Smooth muscle cell (in vitro differentiated cells): ENCODE results near the gene PPP1R1B. TPM values are rescaled to one million over a fixed set of nuclear protein-coding genes. Genes with fewer than 3 reads are reported as not detected.

ENCODE experiments used
- DNase-seq: peaks from one replicate; lab custom pipeline; 2025; ENCODE audit not compliant: unreplicated experiment; lab: John Stamatoyannopoulos, UW
- H2AFZ ChIP-seq: fragments of 200-600 bp; sonication (generic); 2 replicates; pipeline ENCODE4 v1.6.0; 2016; ENCODE audit warnings: antibody characterized with exemption, low read depth, mild to moderate bottlenecking
- H3F3A ChIP-seq: fragments of 200-600 bp; sonication (generic); 2 replicates; pipeline ENCODE4 v1.6.0; 2017; ENCODE audit warnings: antibody characterized with exemption, low read depth
- H3K27ac ChIP-seq: fragments of 200-600 bp; sonication (generic); 2 replicates; pipeline ENCODE4 v1.5.1; 2016; ENCODE audit warnings: low read depth, mild to moderate bottlenecking
- H3K27me3 ChIP-seq: fragments of 200-600 bp; sonication (generic); 2 replicates; pipeline ENCODE4 v1.6.1; 2016; ENCODE audit warnings: low read depth, mild to moderate bottlenecking
- H3K36me3 ChIP-seq: fragments of 200-600 bp; sonication (generic); 2 replicates; pipeline ENCODE4 v1.5.1; 2016; ENCODE audit warnings: low read depth
- H3K4me1 ChIP-seq: fragments of 200-600 bp; sonication (generic); 2 replicates; pipeline ENCODE4 v1.5.1; 2016; ENCODE audit warnings: low read depth
- H3K4me2 ChIP-seq: fragments of 200-600 bp; sonication (generic); 2 replicates; pipeline ENCODE4 v1.6.0; 2016; ENCODE audit warnings: mild to moderate bottlenecking
- H3K4me3 ChIP-seq: fragments of 200-600 bp; sonication (generic); 2 replicates; pipeline ENCODE4 v1.5.1; 2016; ENCODE audit warnings: mild to moderate bottlenecking
- H3K79me2 ChIP-seq: fragments of 200-600 bp; sonication (generic); 2 replicates; pipeline ENCODE4 v1.6.0; 2016; ENCODE audit warnings: low read depth, mild to moderate bottlenecking
- H3K9ac ChIP-seq: fragments of 200-600 bp; sonication (generic); 2 replicates; pipeline ENCODE4 v1.6.0; 2016; ENCODE audit warnings: low read depth
- H3K9me3 ChIP-seq: fragments of 200-600 bp; sonication (generic); replicated peaks from 2 replicates; pipeline ENCODE4 v1.5.1; 2016; ENCODE audit warnings: low read depth
- H4K20me1 ChIP-seq: fragments of 200-600 bp; sonication (generic); 2 replicates; pipeline ENCODE4 v1.6.0; 2016; ENCODE audit warnings: low read depth
- WGBS: methylation state at CpG from one replicate; pipeline ENCODE4 v1.1.7; 2016; ENCODE audit warnings: low lambda C conversion rate; 5-methylcytosine and 5-hydroxymethylcytosine counted together
- polyA plus RNA-seq: library from polyadenylated mRNA; unstranded; fragments of >200 nt; fragmentation: Nextera tagmentation; extraction: Ambion mirVana; gene quantifications from 2 replicates; pipeline ENCODE4 v1.2.1, GENCODE V29; 2016
- total RNA-seq: library from RNA; depleted of rRNA; stranded (reverse); fragments of >200 nt; gene quantifications from 2 replicates; pipeline ENCODE4 v1.2.3, GENCODE V29; 2014
- TF ChIP-seq, protein P1 (sequence below): fragments of 200-600 bp; sonication (generic); IDR thresholded peaks from 2 replicates; pipeline ENCODE4 v1.5.1; 2017; ENCODE audit warnings: borderline replicate concordance, mild to moderate bottlenecking, antibody characterized with exemption; ENCODE audit not compliant: insufficient read depth, poor library complexity, severe bottlenecking

PPP1R1B gene
- total and polyA plus RNA-seq, 2 experiments from 2014 or later, result not detected

DNA sequence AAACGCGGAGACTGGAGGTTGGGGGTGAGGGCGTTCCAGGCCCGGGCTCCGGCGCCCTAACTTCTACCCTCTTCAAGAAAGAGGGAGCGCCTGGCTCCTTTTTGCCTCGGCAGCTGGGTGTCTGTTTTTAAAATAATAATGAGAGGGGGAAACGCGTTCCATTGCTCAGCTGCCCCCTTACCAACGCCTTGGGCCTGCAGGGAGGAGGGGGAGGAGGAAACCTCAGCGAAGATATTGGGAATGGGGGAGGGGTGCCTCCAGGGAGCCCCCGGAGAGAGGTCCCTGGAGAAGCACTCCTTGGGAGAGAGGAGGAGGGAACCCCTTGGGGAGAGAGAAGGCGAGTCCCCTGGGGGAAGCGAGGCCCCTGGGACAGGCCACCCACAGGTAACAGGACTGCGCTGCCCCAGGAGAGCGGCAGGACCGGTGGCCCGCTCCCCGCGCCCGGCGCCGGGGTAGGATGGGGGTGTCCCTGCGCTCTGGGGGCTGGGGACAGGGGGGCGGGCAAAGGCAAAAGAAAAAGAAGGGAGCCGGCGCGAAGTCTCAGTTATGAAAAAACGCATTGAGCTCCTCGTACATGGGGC is 21.8 kb upstream of the PPP1R1B start:
- no peaks in the 10 kb centered on the region for H3K36me3 ChIP-seq
- H2AFZ ChIP-seq, result no peak overlapping the region
- TF ChIP-seq, protein P1, sequence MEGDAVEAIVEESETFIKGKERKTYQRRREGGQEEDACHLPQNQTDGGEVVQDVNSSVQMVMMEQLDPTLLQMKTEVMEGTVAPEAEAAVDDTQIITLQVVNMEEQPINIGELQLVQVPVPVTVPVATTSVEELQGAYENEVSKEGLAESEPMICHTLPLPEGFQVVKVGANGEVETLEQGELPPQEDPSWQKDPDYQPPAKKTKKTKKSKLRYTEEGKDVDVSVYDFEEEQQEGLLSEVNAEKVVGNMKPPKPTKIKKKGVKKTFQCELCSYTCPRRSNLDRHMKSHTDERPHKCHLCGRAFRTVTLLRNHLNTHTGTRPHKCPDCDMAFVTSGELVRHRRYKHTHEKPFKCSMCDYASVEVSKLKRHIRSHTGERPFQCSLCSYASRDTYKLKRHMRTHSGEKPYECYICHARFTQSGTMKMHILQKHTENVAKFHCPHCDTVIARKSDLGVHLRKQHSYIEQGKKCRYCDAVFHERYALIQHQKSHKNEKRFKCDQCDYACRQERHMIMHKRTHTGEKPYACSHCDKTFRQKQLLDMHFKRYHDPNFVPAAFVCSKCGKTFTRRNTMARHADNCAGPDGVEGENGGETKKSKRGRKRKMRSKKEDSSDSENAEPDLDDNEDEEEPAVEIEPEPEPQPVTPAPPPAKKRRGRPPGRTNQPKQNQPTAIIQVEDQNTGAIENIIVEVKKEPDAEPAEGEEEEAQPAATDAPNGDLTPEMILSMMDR, result no peak
- no peak for DNase-seq
- 10% methylated on average over 19 of the region's 31 CpGs for WGBS
- no peaks in the 10 kb centered on the region for H3K79me2 ChIP-seq
- H3K27ac ChIP-seq, result no peak overlapping the region
- H3K27me3 ChIP-seq, result peaks cover 100% of the 10 kb centered on the region
- H3K9me3 ChIP-seq, result no peaks in the 10 kb centered on the region
- H4K20me1 ChIP-seq, result no peaks in the 10 kb centered on the region
- H3F3A ChIP-seq, result no peaks in the 10 kb centered on the region
- peaks cover 21% of the 10 kb centered on the region for H3K4me1 ChIP-seq
- H3K4me3 ChIP-seq, result no peak overlapping the region
- no peak overlapping the region for H3K9ac ChIP-seq
- H3K4me2 ChIP-seq, result no peak overlapping the region

DNA sequence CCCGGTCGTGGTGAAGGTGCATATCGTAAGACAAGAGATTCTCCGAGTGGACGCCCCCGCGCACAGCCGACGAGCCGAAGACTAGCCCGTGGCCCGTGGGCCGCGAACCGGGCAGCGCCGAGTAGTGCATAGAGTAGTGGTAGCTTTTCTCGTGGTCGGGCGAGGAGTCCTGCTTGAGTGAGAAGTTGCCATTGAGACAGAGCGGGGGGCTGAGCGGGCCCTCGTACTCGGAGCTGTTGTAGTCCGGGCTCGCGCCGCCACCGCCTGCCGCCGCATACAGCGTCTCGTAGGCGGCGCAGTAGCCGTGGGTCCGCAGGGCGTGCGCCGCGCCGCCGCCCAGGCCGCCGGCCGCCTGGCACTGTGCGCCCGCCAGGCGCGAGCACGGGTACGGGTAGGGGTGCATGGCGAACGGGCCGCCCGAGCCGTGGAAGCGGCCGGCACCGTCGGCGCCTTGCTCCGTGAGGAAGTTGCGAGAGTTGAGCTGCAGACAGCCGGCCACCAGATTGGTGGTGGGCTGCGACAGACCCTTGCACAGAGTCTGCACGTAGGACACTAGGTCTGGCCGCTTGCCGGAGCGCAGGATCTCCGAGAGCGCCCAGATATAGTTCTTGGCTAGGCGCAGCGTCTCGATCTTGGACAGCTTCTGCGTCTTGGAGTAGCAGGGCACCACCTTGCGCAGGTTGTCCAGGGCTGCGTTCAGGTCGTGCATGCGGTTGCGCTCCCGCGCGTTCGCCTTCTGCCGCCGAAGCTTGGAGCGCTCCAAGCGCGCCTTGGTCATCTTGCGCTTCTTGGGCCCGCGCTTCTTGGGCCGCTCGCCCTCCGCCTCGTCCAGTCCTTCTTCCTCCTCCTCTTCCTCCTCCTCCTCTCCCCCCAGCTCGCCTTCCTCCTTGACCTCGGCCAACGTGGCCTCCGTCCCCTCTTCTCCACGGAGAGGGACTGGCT is 21.0 kb upstream of the PPP1R1B start:
- no peak overlapping the region for H2AFZ ChIP-seq
- H3K9ac ChIP-seq, result no peak overlapping the region
- H3K36me3 ChIP-seq, result no peaks in the 10 kb centered on the region
- H3K9me3 ChIP-seq, result no peaks in the 10 kb centered on the region
- H3K27me3 ChIP-seq, result peaks cover 100% of the 10 kb centered on the region
- H3K4me2 ChIP-seq, result peak overlapping the region; percentile 26
- TF ChIP-seq, protein P1, result no peak
- H3K4me1 ChIP-seq, result peaks cover 21% of the 10 kb centered on the region
- 2% methylated on average over 82 of the region's 102 CpGs for WGBS
- DNase-seq, result no peak
- no peak overlapping the region for H3K27ac ChIP-seq
- no peak overlapping the region for H3K4me3 ChIP-seq
- H3F3A ChIP-seq, result no peaks in the 10 kb centered on the region
- H3K79me2 ChIP-seq, result no peaks in the 10 kb centered on the region
- H4K20me1 ChIP-seq, result no peaks in the 10 kb centered on the region

DNA sequence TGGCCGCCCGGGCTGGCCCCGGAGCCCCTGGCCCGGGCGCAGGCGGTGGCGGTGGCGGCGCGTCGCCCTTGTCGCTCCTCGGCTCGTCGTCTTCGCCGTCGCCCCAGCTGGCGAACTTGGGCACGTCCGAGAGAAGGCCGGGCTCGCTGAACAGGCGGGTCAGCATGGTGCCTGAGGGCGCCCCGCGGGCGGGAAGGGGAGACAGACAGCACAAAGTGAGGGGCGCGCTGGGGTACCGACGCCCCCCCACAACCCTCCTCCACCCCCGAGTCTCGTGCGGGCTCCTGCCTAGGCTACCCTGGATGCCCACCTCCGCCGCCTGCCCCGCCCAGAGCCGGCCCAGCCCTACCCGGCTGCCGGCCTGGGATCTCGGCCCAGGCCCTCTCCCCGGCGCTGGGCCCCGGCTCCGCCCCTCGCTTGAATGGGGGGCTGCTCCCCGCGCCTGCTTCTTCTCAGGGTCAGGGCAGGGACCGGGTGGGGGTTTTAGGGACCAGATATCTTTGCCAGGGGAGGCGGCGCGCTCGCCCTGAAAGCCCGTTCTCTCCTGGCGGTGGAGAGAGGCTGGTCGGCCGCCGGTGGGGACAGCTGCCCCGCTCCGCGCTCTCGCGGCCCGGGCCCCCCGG is 20.2 kb upstream of the PPP1R1B start:
- 2% methylated on average over 30 of the region's 66 CpGs for WGBS
- Histone ChIP-seq H3K4me2 (peak overlapping the region; percentile 26), H3K27me3 (peaks cover 100% of the 10 kb centered on the region), H3K27ac (no peak overlapping the region), H3F3A (no peaks in the 10 kb centered on the region), H2AFZ (no peak overlapping the region), H3K9ac (no peak overlapping the region), H4K20me1 (no peaks in the 10 kb centered on the region), H3K4me1 (peaks cover 21% of the 10 kb centered on the region), H3K36me3 (no peaks in the 10 kb centered on the region), H3K9me3 (no peaks in the 10 kb centered on the region), H3K79me2 (no peaks in the 10 kb centered on the region), H3K4me3 (no peak overlapping the region)
- DNase-seq, result no peak
- TF ChIP-seq, protein P1, result no peak
